Cardiac ventricle fibroblast (primary cell): Measurements from ENCODE around the gene SPRYD7. TPM values are rescaled to one million over a fixed set of nuclear protein-coding genes. Genes with fewer than 3 reads are reported as not detected.

ENCODE experiments used
- total RNA-seq: library from RNA; depleted of rRNA; stranded (reverse); fragments of >200 nt; gene quantifications from 2 replicates; pipeline ENCODE4 v1.2.3, GENCODE V29; 2015

Gene SPRYD7, protein sequence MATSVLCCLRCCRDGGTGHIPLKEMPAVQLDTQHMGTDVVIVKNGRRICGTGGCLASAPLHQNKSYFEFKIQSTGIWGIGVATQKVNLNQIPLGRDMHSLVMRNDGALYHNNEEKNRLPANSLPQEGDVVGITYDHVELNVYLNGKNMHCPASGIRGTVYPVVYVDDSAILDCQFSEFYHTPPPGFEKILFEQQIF
- total RNA-seq: 2.7 and 3.2 TPM in 2 replicates

GRCh38 chr13:49936075-49936967 lies at the start of gene SPRYD7:
Gene SPRYD7, minus strand, starts transcription at chr13:49936340. Its CDS starts 105 bp downstream, at chr13:49936235.

Other genes starting within 250 kb of the SPRYD7 start
- gene EBPL, start 244.9 kb downstream of the SPRYD7 start, total RNA-seq: 79.0 and 96.7 TPM in 2 replicates
- 20.0 and 22.7 TPM in 2 replicates for gene KPNA3, start 143.7 kb downstream of the SPRYD7 start, total RNA-seq
- gene TRIM13, start 60.7 kb upstream of the SPRYD7 start, total RNA-seq: 14.5 and 16.7 TPM in 2 replicates
- gene KCNRG, start 79.1 kb upstream of the SPRYD7 start, total RNA-seq: 0.44 and 3.0 TPM in 2 replicates